Pons (tissue), 1 donor: Measurements from ENCODE around the gene GRB10.

Experiments used
- DNase-seq: peaks from one replicate; pipeline ENCODE4 v3.0.0-alpha.2; 2016; ENCODE audit warnings: low spot score

Gene GRB10

DNA sequence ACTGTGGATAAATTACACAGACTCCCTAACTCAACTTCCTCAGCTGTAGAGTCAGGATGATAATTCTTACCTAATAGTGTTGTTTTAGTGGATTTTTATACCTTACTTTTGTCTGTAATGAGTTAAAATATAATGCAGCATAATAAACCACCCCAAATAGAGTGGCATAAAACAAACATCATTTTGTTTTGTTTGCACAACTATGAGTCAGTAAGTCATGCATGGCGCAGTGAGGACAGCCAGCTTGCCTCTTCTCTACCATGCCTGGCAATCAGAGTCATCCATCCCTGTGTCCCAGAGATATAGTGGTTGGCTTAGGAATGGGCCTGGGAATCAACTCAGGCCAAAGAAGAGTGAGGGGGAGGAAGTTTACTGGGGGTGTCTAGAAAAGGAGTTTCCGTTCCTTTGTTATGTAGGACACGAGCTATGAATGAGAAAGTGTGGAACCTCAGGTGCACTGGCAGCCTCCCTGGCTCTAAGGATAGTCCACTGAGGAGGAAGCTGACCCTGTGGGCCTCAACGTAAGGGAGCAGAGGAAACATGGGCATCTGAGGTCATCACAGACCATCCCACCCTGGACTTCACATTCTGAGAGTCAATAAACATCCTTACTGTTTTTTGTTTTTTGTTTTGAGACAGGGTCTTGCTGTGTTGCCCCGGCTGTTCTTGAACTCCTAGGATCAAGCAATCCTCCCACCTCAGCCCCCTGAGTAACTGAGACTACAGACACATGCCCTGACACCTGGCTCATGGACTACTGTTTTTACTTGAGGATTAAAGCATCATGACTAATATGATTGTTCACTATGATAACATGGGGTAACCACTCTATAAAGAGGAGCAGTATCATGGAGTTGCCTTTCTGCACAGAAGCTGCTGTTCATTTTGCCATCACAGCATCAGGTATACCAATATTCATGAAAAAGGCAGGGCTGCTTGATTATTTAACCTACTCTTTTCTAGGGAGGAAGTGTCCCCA is 21.0 kb upstream of the GRB10 start:
- DNase-seq, result no peak

GRCh38 chr7:50801907-50802306 is 19.2 kb upstream of the GRB10 start:
- no peak for DNase-seq

DNA sequence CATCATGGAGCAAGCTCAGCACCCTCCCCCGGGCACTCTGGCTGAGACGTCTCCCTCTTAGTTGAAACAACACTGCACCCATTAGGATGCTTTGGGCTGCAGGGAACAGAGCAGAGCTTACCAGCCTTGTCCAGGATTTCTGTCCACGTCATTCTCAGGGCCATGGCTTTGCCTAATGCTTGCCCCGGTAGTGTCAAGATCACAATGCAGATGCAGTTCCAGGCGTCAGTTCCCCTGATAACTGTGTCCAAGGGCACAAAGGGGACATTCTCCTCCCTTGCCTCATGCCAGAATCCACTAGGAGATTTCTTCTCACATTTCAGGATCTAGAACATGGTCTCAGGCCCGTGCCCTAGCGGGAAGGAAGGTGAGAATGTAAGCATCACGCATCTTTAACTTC is 17.2 kb upstream of the GRB10 start:
- no peak for DNase-seq

- no peak for DNase-seq
Measured at GRCh38 chr7:50798126-50798525, 15.4 kb upstream of the GRB10 start.

- no peak for DNase-seq
Measured at GRCh38 chr7:50795831-50796230, 13.1 kb upstream of the GRB10 start.

DNA sequence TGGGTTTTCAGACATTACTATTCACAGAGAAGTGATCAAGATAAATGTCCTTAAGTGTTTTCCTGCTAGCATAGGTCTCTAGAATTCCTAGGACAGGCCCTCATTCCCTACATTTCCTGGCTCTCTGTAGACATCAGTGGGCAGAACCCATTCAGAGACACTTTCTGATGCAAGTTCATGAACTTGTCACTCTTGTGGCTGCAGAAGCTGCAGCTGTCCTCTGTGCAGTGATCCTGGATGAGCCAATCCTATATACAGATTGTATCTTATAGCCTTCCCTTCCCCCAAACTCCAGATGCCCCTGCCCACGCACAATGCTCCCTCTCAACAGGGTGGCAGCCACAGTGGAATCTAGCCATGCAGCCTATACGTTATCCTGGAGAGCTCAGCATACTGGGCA is 12.6 kb upstream of the GRB10 start:
- no peak for DNase-seq

- no peak for DNase-seq
Measured at GRCh38 chr7:50793947-50794570, 11.4 kb upstream of the GRB10 start.

DNA sequence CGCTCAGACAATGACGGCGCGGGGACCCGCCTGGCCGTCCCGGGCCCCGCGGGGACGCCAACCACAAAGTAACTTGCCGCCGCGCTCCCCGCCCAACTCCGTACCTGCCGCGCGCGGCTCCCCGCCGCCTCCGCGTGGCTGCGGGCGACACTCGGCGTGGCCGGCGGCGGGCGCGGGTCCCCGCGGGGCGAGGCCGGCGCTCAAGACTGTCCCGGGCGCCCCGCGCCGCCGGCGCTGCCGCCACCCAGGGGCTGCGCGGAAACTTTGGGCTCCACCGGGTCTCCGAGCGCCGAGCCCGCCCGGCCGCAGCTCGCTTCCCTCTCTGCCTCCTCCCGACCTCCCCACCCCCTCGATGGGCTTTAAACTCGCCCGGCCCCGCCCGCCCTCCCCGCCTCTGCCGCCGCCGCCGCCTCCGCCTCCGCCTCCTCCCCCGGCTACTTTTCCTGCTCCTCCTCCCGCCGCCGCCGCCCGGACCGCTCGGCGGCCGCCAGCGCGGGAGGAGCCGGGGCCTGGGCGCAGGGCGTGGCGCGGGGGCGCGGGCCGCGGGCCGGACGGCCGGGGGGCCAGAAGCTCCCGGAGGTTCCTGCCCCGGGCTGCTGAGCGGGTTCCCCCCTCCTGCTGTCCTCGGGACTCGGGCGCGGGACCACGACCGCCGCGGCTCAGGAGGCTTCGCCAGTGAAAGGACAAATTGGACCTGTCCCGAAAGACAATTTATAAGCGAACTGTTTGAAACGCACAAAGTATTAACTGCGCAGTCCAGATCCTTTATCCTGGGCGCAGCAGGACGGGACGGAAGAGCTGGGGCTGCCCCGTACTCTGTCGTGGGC is 10.6 kb upstream of the GRB10 start:
- no peak for DNase-seq

DNA sequence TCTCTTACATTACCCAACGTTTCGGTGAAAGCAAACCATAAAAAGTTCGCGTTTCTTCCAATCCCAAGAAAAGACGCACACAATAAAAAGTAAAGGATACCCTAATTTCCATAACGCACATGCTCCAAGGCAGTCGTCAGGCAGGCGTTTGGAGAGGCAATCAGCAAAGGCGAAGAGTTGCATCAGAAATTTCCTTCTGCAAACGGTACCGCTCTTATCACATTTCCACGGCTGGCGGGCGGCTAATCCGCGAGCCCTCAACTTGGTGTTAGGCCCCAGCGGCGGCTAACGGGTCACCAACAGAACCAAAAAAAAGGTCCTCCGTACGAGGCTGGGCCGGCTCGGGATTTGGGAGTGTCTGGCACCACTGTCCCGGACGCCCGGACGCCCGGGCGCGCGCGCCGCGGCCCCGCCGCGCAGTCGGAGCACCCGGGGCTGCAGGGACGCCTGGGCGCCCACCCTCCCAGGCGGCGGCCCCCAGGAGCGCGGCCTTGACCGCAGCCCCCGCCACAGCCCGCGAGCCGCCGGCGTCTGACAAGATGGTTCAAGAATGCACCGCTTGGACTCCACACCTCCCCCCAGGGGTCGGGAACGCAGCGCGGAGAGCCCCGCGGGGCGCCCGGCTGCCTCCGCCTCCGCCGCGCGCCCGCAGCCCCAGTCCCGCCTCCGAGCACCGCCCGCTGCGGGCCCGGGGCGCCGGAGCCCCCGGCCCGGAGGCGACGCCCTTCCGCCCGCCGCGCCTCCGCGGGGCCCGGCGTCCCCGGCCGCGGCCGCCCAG is 9.8 kb upstream of the GRB10 start:
- DNase-seq, result no peak

GRCh38 chr7:50791938-50792341 is 9.2 kb upstream of the GRB10 start:
- no peak for DNase-seq

GRCh38 chr7:50791363-50791937 is 8.8 kb upstream of the GRB10 start:
- no peak for DNase-seq

GRCh38 chr7:50790381-50790780 is 7.7 kb upstream of the GRB10 start:
- DNase-seq, result no peak

DNA sequence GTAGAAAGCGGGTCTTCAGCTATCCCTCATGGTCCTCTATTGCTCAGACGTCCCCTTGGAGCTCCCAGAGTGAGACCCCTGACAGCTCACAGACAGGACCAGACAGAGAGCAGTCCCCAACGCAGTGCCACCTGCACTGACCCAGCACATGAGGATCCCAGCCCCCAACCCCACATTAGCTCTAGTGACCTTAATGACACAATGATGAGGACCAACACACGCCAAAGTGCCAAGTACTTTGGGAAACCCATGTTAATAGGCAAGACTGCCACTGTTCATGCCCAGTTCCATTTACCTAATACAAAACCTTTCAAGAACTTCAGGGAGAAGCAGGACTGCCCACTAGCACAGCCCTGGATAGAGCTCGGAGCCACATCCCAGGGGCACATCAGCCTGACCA is 5.7 kb upstream of the GRB10 start:
- DNase-seq, result no peak

GRCh38 chr7:50787825-50788224 is 5.1 kb upstream of the GRB10 start:
- DNase-seq, result no peak

GRCh38 chr7:50785346-50785745 is 2.6 kb upstream of the GRB10 start:
- no peak for DNase-seq

- no peak for DNase-seq
Measured at GRCh38 chr7:50783801-50784507, 1.3 kb upstream of the GRB10 start.

- no peak for DNase-seq
Measured at GRCh38 chr7:50783303-50783702, 607 bp upstream of the GRB10 start.

GRCh38 chr7:50781381-50782293 is 1.1 kb downstream of the GRB10 start:
- no peak for DNase-seq

DNA sequence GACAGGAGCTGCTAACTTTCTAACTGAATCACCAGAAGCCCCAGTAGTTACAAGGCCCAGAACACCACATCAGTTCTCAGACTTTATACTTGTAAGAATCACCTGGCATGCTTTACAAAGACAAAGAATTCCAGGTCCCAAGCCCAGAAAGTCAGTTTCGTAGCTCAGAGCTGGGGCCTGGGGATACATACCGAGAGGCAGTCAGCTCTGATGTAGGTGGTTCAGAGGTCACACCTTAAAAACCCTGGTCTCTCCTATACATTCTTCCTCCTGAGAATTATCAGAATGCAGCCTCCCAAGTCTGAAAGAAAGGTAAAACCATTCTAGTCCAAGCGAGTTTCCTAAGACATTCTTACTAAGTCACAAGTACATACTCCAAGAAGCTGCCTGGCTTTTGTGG is 2.3 kb downstream of the GRB10 start:
- DNase-seq, result no peak

GRCh38 chr7:50779427-50779826 is 3.3 kb downstream of the GRB10 start:
- DNase-seq, result no peak
